ENCODE measurements around the gene FRMD8.
"Not testable (repeated sequence)": the region's sequence is repeated elsewhere in the genome, so short reads cannot be mapped to it uniquely, and the experiment has no call there.

Gene FRMD8

GRCh38 chr11:65436412-65437032 is 50.1 kb downstream of the FRMD8 start:
- no peak for DNase-seq (ENCODE audit: low read depth)

GRCh38 chr11:65437436-65438227 is 51.2 kb downstream of the FRMD8 start:
- DNase-seq (ENCODE audit: low read depth): no peak

GRCh38 chr11:65438257-65439151 is 52.1 kb downstream of the FRMD8 start:
- DNase-seq (ENCODE audit: low read depth): no peak

DNA sequence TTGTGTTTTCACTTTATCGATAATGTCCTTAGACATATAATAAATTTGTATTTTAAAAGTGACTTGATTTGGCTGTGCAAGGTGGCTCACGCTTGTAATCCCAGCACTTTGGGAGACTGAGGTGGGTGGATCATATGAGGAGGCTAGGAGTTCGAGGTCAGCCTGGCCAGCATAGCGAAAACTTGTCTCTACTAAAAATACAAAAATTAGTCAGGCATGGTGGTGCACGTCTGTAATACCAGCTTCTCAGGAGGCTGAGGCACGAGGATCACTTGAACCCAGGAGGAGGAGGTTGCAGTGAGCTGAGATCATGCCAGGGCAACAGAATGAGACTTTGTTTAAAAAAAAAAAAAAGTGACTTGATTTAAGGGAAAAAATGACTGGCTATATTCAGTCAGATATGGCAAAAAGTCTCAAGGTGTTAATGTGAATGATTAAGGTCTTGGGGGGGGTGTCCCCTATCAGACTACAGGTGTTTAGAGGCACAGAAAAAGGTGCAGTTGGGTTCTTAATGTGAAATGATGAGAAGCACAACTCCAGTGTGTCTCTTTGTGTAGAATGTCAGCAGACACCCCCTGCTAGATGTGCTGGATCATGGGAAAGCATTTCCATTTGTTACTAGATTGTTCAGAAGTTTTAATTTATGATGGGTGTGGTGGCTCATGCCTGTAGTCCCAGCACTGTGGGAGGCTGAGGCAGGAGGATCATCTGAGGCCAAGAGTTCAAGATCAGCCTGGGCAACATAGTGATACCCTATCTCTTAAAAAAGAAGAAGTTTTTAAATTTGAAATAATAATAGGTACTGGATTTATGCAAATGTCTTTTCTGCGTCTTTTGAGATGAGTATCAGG is 53.1 kb downstream of the FRMD8 start:
- no peak for DNase-seq (ENCODE audit: low read depth)

- no peak for DNase-seq (ENCODE audit: low read depth)
These were observed 54.5 kb downstream of the FRMD8 start for GRCh38 chr11:65440831-65441499.

DNA sequence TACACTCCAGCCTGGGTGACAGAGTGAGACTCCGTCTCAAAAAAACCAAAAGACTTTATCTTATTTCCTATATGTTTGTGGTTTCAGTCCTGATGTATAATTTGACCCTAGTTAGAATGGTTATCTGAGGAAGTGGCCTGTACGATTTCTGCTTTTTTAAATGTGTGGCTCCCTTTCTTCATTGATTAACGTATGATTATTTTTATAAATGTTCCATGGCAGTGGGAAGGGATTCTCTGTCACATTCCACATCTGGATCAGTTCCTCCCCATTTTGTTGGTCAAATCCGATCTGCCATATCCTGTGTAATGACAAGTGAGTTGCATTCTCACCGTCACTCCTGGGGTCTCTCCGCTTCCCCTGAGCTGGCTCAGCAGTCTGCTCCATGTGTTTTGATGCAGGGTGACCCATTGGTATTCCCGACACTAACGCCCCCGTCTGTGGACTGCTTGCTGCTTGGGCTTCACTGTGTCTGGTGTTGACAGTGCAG is 56.5 kb downstream of the FRMD8 start:
- no peak for DNase-seq (ENCODE audit: low read depth)

- no peak for DNase-seq (ENCODE audit: low read depth)
These were observed 58.0 kb downstream of the FRMD8 start for GRCh38 chr11:65444314-65445051.

GRCh38 chr11:65445101-65445603 is 58.7 kb downstream of the FRMD8 start:
- no peak for DNase-seq (ENCODE audit: low read depth)

- no peak for DNase-seq (ENCODE audit: low read depth)
These were observed 59.4 kb downstream of the FRMD8 start for GRCh38 chr11:65445604-65446445.

GRCh38 chr11:65446446-65447277 is 60.2 kb downstream of the FRMD8 start:
- no peak for DNase-seq (ENCODE audit: low read depth)

- DNase-seq (ENCODE audit: low read depth): no peak
These were observed 61.6 kb downstream of the FRMD8 start for GRCh38 chr11:65448074-65448417.

DNA sequence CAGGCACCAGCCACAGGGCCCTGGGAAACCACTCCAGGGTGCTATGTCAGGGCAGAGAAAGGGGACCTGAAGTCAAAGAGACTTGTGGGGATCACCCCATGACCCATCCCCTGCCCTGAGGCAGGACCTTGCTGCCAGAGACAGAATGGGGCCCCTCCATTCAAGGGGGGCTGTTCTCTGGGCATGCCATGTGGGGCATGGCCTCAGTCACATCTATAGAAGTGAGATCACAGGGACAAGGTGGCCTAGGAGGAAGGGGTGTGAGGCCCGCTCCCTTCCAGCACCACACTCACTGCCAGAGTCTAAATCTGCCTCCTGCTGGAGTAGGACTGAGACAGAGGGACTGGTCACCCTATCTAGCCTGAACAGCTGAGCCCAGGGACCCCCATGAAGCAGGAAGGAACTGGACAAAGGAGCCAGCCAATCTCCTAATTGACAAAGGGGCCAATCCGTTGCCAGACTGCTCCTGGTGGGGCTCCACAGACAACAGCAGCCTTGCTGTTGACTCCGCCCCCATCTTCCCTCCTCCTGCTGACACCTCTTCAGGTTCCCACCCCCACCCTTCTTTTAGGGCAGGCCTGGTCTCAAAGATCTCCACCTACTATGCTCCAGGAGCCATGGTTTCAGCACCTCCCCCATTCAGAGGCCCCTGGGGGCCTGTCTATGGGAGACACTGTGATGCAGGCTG is 62.1 kb downstream of the FRMD8 start:
- no peak for DNase-seq (ENCODE audit: low read depth)

DNA sequence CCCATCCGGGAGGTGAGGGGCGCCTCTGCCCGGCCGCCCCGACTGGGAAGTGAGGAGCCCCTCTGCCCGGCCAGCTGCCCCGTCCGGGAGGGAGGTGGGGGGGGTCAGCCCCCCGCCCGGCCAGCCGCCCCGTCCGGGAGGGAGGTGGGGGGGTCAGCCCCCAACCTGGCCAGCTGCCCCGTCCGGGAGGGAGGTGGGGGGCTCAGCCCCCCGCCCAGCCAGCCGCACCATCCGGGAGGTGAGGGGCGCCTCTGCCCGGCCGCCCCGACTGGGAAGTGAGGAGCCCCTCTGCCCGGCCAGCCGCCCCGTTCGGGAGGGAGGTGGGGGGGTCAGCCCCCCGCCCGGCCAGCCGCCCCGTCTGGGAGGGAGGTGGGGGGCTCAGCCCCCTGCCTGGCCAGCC is 64.9 kb downstream of the FRMD8 start:
- not testable (repeated sequence) for DNase-seq (ENCODE audit: low read depth)

DNA sequence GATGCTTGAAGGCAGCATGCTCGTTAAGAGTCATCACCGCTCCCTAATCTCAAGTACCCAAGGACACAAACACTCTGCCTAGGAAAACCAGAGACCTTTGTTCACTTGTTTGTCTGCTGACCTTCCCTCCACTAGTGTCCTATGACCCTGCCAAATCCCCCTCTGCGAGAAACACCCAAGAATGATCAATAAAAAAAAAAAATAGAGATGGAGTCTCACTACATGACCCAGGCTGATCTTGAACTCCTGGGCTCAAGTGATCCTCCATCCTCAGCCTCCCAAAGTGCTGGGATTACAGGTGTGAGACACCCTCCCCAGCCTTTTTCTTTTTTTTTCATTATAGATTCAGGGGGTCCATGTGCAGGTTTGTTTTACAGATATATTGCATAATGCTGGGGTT is 65.8 kb downstream of the FRMD8 start:
- DNase-seq (ENCODE audit: low read depth): not testable (repeated sequence)

DNA sequence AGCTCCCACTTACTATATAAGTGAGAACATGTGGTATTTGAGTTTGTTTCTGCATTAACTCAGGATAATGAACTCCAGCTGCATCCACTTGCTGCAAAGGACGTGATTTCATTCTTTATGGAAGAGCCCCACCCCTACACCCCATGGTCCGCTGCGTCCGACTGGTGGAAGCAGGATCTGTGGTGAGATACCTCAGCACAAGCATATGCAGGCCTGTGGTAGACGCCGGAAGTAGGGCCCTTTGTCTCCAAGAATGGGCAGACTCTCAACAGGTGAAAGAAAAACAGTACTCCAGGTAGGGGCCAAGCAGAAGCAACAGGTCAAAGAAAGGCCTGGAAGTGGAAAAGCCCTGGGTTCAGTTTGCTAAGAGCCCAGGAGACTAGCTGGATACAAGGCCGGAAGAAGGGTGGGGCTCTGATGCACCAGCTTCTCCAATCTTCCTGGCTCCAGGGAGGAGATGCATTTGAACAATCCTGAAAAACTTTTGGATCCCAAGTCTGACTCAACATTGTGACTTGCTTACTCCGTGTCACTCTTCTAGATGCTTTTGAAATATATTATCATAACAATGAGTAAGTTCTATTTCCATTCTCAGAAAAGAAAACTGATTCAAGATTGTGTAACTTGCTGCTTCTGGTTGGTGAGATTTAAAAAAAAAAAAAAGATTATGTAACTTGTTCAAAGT is 66.5 kb downstream of the FRMD8 start:
- DNase-seq (ENCODE audit: low read depth): no peak

DNA sequence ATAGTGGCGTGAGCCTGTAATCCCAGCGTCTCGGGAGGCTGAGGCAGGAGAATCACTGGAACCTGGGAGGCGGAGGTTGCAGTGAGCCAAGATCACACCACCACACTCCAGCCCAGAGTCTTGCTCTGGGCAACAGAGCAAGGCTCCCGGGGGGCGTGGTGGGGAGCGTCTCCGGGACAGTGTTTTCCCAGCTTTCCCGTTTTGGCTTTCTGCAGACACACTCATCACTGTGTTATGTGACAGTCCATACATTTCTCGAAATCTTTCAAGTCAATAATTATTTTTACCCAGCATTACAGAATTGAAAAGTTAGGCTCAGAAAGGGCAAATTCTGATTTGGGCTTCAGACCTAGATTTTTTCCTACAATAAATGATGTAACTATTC is 67.9 kb downstream of the FRMD8 start:
- no peak for DNase-seq (ENCODE audit: low read depth)
